Stimulated activated naive CD8-positive, alpha-beta T cell treated with anti-CD3 and anti-CD28 coated beads, Interleukin-15, Interleukin-2, amounts not matched to agents 100 ng/mL and 50 ng/mL, for 24 hours (primary cell): ENCODE data around the gene BTC.
"Not testable (repeated sequence)": the region's sequence is repeated elsewhere in the genome, so short reads cannot be mapped to it uniquely, and the experiment has no call there.

Experiments used
- H3K27ac Mint-ChIP-seq: one replicate; pipeline ENCODE4 v1.8.0; 2021; ENCODE audit warnings: mild to moderate bottlenecking, mixed read lengths
- H3K27me3 Mint-ChIP-seq: one replicate; pipeline ENCODE4 v1.8.0; 2021; ENCODE audit warnings: mixed read lengths
- H3K36me3 Mint-ChIP-seq: one replicate; pipeline ENCODE4 v1.8.0; 2021; ENCODE audit warnings: low read depth, mixed read lengths
- H3K4me1 Mint-ChIP-seq: one replicate; pipeline ENCODE4 v1.8.0; 2021; ENCODE audit warnings: low read depth, mixed read lengths
- H3K4me3 Mint-ChIP-seq: one replicate; pipeline ENCODE4 v1.8.0; 2021; ENCODE audit warnings: mild to moderate bottlenecking, mixed read lengths
- H3K9me3 Mint-ChIP-seq: one replicate; pipeline ENCODE4 v1.8.0; 2021; ENCODE audit warnings: mixed read lengths

The BTC gene

GRCh38 chr4:74794382-74795010 lies at the start of gene BTC:
Gene BTC, minus strand, starts transcription at chr4:74794523. Its CDS starts 198 bp downstream, at chr4:74794325.
- peaks cover 55% of the 10 kb centered on the region for H3K27me3 Mint-ChIP-seq
- no peak within 1 kb of the TSS for H3K27ac Mint-ChIP-seq
- no peaks in the 10 kb centered on the region for H3K9me3 Mint-ChIP-seq
- no peak within 1 kb of the TSS for H3K4me3 Mint-ChIP-seq
- H3K36me3 Mint-ChIP-seq = no peaks in the 10 kb centered on the region
- no peaks in the 10 kb centered on the region for H3K4me1 Mint-ChIP-seq

- H3K27me3 Mint-ChIP-seq = peaks cover 11% of the 10 kb centered on the region
- no peak overlapping the region for H3K27ac Mint-ChIP-seq
- H3K36me3 Mint-ChIP-seq = no peaks in the 10 kb centered on the region
- H3K9me3 Mint-ChIP-seq = no peaks in the 10 kb centered on the region
- no peaks in the 10 kb centered on the region for H3K4me1 Mint-ChIP-seq
- H3K4me3 Mint-ChIP-seq = no peak overlapping the region
Observed at GRCh38 chr4:74840936-74841509, 46.7 kb upstream of the BTC start.

- Mint-ChIP-seq H3K27ac (no peak overlapping the region), H3K4me1 (no peaks in the 10 kb centered on the region), H3K4me3 (no peak overlapping the region), H3K27me3 (peaks cover 7% of the 10 kb centered on the region), H3K9me3 (no peaks in the 10 kb centered on the region), H3K36me3 (no peaks in the 10 kb centered on the region)
Observed at GRCh38 chr4:74838746-74839370, 44.5 kb upstream of the BTC start.

GRCh38 chr4:74830928-74831327 lies 36.6 kb upstream of the BTC start:
- no peak overlapping the region for H3K27ac Mint-ChIP-seq
- H3K4me1 Mint-ChIP-seq = no peaks in the 10 kb centered on the region
- H3K27me3 Mint-ChIP-seq = no peaks in the 10 kb centered on the region
- no peak overlapping the region for H3K4me3 Mint-ChIP-seq
- no peaks in the 10 kb centered on the region for H3K9me3 Mint-ChIP-seq
- no peaks in the 10 kb centered on the region for H3K36me3 Mint-ChIP-seq

- no peak overlapping the region for H3K27ac Mint-ChIP-seq
- no peaks in the 10 kb centered on the region for H3K36me3 Mint-ChIP-seq
- H3K9me3 Mint-ChIP-seq = no peaks in the 10 kb centered on the region
- H3K4me3 Mint-ChIP-seq = no peak overlapping the region
- no peaks in the 10 kb centered on the region for H3K4me1 Mint-ChIP-seq
- peaks cover 6% of the 10 kb centered on the region for H3K27me3 Mint-ChIP-seq
Observed at GRCh38 chr4:74823194-74823593, 28.9 kb upstream of the BTC start.

- Mint-ChIP-seq H3K4me3 (no peak overlapping the region), H3K36me3 (no peaks in the 10 kb centered on the region), H3K4me1 (no peaks in the 10 kb centered on the region), H3K9me3 (no peaks in the 10 kb centered on the region), H3K27ac (no peak overlapping the region), H3K27me3 (peaks cover 6% of the 10 kb centered on the region)
Observed at GRCh38 chr4:74822603-74823002, 28.3 kb upstream of the BTC start.

GRCh38 chr4:74821541-74821940 lies 27.2 kb upstream of the BTC start:
- Mint-ChIP-seq H3K36me3 (no peaks in the 10 kb centered on the region), H3K27ac (no peak overlapping the region), H3K4me1 (no peaks in the 10 kb centered on the region)

GRCh38 chr4:74814052-74814451 lies 19.7 kb upstream of the BTC start:
- no peaks in the 10 kb centered on the region for H3K36me3 Mint-ChIP-seq
- H3K4me3 Mint-ChIP-seq = no peak overlapping the region
- peaks cover 3% of the 10 kb centered on the region for H3K27me3 Mint-ChIP-seq
- no peak overlapping the region for H3K27ac Mint-ChIP-seq
- H3K9me3 Mint-ChIP-seq = peaks cover 5% of the 10 kb centered on the region
- no peaks in the 10 kb centered on the region for H3K4me1 Mint-ChIP-seq

More at GRCh38 chr4:74821541-74821940, 27.2 kb upstream of the BTC start:
- Mint-ChIP-seq H3K27me3 (peaks cover 8% of the 10 kb centered on the region), H3K9me3 (no peaks in the 10 kb centered on the region), H3K4me3 (no peak overlapping the region)

GRCh38 chr4:74812056-74812455 lies 17.7 kb upstream of the BTC start:
- H3K9me3 Mint-ChIP-seq, H3K27me3 Mint-ChIP-seq, H3K36me3 Mint-ChIP-seq, H3K4me1 Mint-ChIP-seq, H3K27ac Mint-ChIP-seq, H3K4me3 Mint-ChIP-seq: not testable (repeated sequence)

- Mint-ChIP-seq H3K27ac (no peak overlapping the region), H3K9me3 (no peaks in the 10 kb centered on the region), H3K36me3 (no peaks in the 10 kb centered on the region), H3K4me1 (no peaks in the 10 kb centered on the region), H3K27me3 (peaks cover 5% of the 10 kb centered on the region), H3K4me3 (no peak overlapping the region)
Observed at GRCh38 chr4:74805601-74806000, 11.3 kb upstream of the BTC start.

- no peak overlapping the region for H3K27ac Mint-ChIP-seq
Observed at GRCh38 chr4:74800310-74800709, 6.0 kb upstream of the BTC start.

GRCh38 chr4:74796631-74797030 lies 2.3 kb upstream of the BTC start:
- H3K27ac Mint-ChIP-seq = no peak overlapping the region
- H3K27me3 Mint-ChIP-seq = peaks cover 45% of the 10 kb centered on the region
- no peaks in the 10 kb centered on the region for H3K4me1 Mint-ChIP-seq
- H3K9me3 Mint-ChIP-seq = no peaks in the 10 kb centered on the region
- no peaks in the 10 kb centered on the region for H3K36me3 Mint-ChIP-seq
- H3K4me3 Mint-ChIP-seq = no peak overlapping the region

More at GRCh38 chr4:74800310-74800709, 6.0 kb upstream of the BTC start:
- no peak overlapping the region for H3K4me3 Mint-ChIP-seq
- no peaks in the 10 kb centered on the region for H3K9me3 Mint-ChIP-seq
- no peaks in the 10 kb centered on the region for H3K36me3 Mint-ChIP-seq
- H3K27me3 Mint-ChIP-seq = peaks cover 11% of the 10 kb centered on the region
- no peaks in the 10 kb centered on the region for H3K4me1 Mint-ChIP-seq

GRCh38 chr4:74793757-74794381 lies 454 bp downstream of the BTC start:
- Mint-ChIP-seq H3K4me1 (no peaks in the 10 kb centered on the region), H3K27me3 (peaks cover 57% of the 10 kb centered on the region), H3K4me3 (no peak overlapping the region), H3K27ac (no peak overlapping the region), H3K9me3 (no peaks in the 10 kb centered on the region), H3K36me3 (no peaks in the 10 kb centered on the region)

GRCh38 chr4:74790652-74791051 lies 3.7 kb downstream of the BTC start:
- Mint-ChIP-seq H3K4me1 (no peaks in the 10 kb centered on the region), H3K9me3 (no peaks in the 10 kb centered on the region), H3K36me3 (no peaks in the 10 kb centered on the region), H3K27ac (no peak overlapping the region), H3K4me3 (no peak overlapping the region), H3K27me3 (peaks cover 68% of the 10 kb centered on the region)

- Mint-ChIP-seq H3K27me3 (peaks cover 63% of the 10 kb centered on the region), H3K9me3 (no peaks in the 10 kb centered on the region), H3K4me3 (no peak overlapping the region), H3K27ac (no peak overlapping the region), H3K36me3 (no peaks in the 10 kb centered on the region), H3K4me1 (no peaks in the 10 kb centered on the region)
Observed at GRCh38 chr4:74789518-74789917, 4.8 kb downstream of the BTC start.
